Measurements from ENCODE around the gene SORCS2.

The SORCS2 gene

DNA sequence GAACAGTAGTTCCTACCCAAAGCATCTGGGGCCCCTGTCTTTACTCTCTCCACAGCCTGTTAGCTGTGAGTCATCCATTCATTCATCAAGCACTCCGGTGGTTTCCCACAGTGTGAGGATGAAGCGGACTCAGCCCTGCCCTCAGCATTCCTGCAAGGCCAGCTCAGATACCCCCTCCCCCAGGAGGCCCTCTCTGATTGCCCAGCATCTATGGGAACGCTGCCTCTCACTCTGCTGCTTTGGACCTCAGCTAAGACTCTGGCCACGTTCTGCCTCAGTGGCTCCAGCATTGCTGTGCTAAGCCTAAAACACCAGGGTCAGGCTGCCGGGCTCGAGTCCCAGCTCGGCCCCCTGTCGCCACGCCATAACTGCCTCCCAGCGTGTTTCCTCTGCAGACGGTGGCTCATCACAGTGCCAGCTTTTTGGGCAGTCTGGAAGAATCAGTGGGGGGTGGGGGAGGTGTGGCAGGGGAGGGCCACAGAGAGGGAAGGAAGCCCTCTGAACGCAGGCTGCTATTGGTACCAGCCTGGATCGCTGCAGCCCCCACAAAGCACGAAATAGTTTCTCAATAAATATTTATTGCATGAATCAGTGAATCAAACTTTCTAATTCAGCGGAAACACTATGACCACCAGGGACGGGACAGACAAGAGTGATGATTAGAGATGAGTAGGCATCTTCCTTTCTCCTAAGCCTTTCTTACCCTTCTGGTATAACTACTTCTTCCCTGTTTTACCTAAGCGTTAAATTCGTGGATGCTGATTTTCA is 74.4 kb downstream of the SORCS2 start:
- TF ChIP-seq SIN3A (IDR thresholded peaks at IDR 0.05; ENCODE audit: borderline replicate concordance, insufficient read depth, low read length) (peak; percentile 6; the same call in 1 of the 2 replicates), POLR2AphosphoS5 (IDR thresholded peaks at IDR 0.05; ENCODE audit: low read depth, low read length) (no peak)

DNA sequence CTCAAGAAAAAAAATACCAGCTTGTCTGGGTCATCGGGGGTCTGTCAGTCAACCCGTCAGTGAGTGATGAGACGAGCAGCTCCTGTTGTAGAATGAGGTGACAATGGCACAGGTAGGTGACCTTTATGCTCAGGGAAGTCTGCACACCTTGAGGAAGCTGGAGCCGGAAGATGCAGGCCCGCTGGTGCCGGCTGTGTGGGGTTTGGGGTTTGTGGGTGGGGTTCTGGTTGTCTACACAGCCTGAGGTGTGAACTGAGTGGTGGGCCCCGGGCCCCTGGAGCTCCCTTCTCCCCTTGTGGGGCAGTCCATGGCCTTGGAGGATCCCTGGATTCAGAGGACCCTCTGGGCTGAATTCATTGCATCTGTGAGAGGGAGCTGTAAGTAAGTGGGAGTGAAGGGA is 75.5 kb downstream of the SORCS2 start:
- TF ChIP-seq FOXP2 (optimal IDR thresholded peaks at IDR 0.05; ENCODE audit: borderline replicate concordance, extremely low read depth, extremely low read length, insufficient read depth) (no peak), TAF1 (IDR thresholded peaks at IDR 0.05; ENCODE audit: borderline replicate concordance, insufficient read depth, low read length) (no peak), POLR2AphosphoS5 (IDR thresholded peaks at IDR 0.05; ENCODE audit: low read depth, low read length) (no peak), SIN3A (IDR thresholded peaks at IDR 0.05; ENCODE audit: borderline replicate concordance, insufficient read depth, low read length) (no peak), REST (IDR thresholded peaks at IDR 0.05; ENCODE audit: insufficient read depth in 1 of 2, low read depth in 2 of 2, low read length in 2 of 2) (no peak)

GRCh38 chr4:7268941-7269340 is 76.6 kb downstream of the SORCS2 start:
- TF ChIP-seq REST (IDR thresholded peaks at IDR 0.05; ENCODE audit: insufficient read depth in 1 of 2, low read depth in 2 of 2, low read length in 2 of 2) (no peak), FOXP2 (optimal IDR thresholded peaks at IDR 0.05; ENCODE audit: borderline replicate concordance, extremely low read depth, extremely low read length, insufficient read depth) (no peak), TAF1 (IDR thresholded peaks at IDR 0.05; ENCODE audit: borderline replicate concordance, insufficient read depth, low read length) (no peak), SIN3A (IDR thresholded peaks at IDR 0.05; ENCODE audit: borderline replicate concordance, insufficient read depth, low read length) (no peak), POLR2AphosphoS5 (IDR thresholded peaks at IDR 0.05; ENCODE audit: low read depth, low read length) (no peak)

- no peak for TF ChIP-seq POLR2AphosphoS5 (IDR thresholded peaks at IDR 0.05; ENCODE audit: low read depth, low read length)
Observed at GRCh38 chr4:7270121-7270520, 77.8 kb downstream of the SORCS2 start.

DNA sequence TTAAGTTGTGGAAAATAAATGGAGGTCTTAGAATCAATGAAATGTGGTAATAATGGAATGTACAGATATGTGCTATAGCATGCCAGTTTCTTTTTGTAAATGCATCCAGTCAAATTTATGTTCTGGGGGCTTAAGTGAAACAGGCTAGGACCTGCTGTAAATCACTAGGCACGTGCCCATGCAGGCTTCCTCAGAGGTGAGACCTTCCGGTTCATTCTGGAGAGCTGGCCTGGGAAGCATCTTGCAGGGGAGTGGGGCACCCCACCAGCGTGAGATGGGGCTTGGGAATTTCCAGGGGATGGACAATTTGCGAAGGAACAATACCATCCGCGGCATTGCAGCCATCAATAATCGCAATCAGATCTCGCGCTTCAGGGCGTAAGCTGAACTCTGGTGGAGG is 80.1 kb downstream of the SORCS2 start:
- TF ChIP-seq SIN3A (IDR thresholded peaks at IDR 0.05; ENCODE audit: borderline replicate concordance, insufficient read depth, low read length) = no peak
- no peak for TF ChIP-seq REST (IDR thresholded peaks at IDR 0.05; ENCODE audit: insufficient read depth in 1 of 2, low read depth in 2 of 2, low read length in 2 of 2)
- no peak for TF ChIP-seq TAF1 (IDR thresholded peaks at IDR 0.05; ENCODE audit: borderline replicate concordance, insufficient read depth, low read length)
- no peak for TF ChIP-seq POLR2AphosphoS5 (IDR thresholded peaks at IDR 0.05; ENCODE audit: low read depth, low read length)
- TF ChIP-seq FOXP2 (optimal IDR thresholded peaks at IDR 0.05; ENCODE audit: borderline replicate concordance, extremely low read depth, extremely low read length, insufficient read depth) = no peak

GRCh38 chr4:7273738-7274297 is 81.5 kb downstream of the SORCS2 start:
- TF ChIP-seq SIN3A (IDR thresholded peaks at IDR 0.05; ENCODE audit: borderline replicate concordance, insufficient read depth, low read length) (no peak), FOXP2 (optimal IDR thresholded peaks at IDR 0.05; ENCODE audit: borderline replicate concordance, extremely low read depth, extremely low read length, insufficient read depth) (no peak), TAF1 (IDR thresholded peaks at IDR 0.05; ENCODE audit: borderline replicate concordance, insufficient read depth, low read length) (no peak), POLR2AphosphoS5 (IDR thresholded peaks at IDR 0.05; ENCODE audit: low read depth, low read length) (no peak), REST (IDR thresholded peaks at IDR 0.05; ENCODE audit: insufficient read depth in 1 of 2, low read depth in 2 of 2, low read length in 2 of 2) (no peak)

All from PFSK-1 (cell line).